Liver (tissue), 3 donors: ENCODE results near the gene ZNRF2.

ENCODE experiments used
- FOXA2 ChIP-seq: IDR thresholded peaks from 2 replicates; pipeline ENCODE4 v1.6.1; 2016; ENCODE audit warnings: antibody characterized with exemption
- RAD21 ChIP-seq, 2 donors: IDR thresholded peaks; 2 replicates each; pipeline ENCODE4 v1.6.1; 2016; ENCODE audit warnings: antibody characterized with exemption in 2 of 2, mild to moderate bottlenecking in 2 of 2
- ZBTB33 ChIP-seq: IDR thresholded peaks from 2 replicates; pipeline ENCODE4 v1.6.1; 2016; ENCODE audit warnings: antibody characterized with exemption
- TF ChIP-seq, protein P1 (sequence below): fragments of 150-350 bp; IDR thresholded peaks from 2 replicates; pipeline ENCODE4 v1.5.1; 2017; ENCODE audit warnings: improper control_type of control experiment, low read depth, low read length; ENCODE audit not compliant: missing input control
- TF ChIP-seq, protein P2 (sequence below): IDR thresholded peaks from 2 replicates; pipeline ENCODE4 v1.6.1; 2016; ENCODE audit warnings: antibody characterized with exemption, mild to moderate bottlenecking
- donor health status: healthy.
- donor health status: healthy.

DNA sequence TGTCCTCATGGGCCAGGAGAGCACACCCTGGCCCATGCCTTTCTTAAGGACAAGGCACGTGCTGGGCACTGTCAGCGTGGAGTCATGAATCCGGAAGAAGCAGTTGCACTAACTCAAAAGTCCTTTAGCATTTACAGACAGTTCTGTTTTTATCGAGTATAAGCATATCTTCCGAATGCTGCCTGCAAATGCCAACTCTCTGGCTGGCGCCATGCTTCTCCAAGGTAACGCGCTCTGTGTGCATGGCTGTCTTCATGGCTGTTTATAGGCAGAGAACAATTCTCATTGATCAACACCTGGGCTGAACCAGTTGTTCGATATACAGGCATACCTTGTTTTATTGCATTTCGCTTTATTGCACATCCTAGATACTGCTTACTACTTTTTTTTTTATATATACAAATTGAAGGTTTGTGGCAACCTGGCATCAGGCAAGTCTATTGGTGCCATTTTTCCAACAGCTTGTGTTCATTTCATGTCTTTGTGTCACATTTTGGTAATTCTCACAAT, 28.0 kb upstream of the ZNRF2 start:
- TF ChIP-seq, protein P1, sequence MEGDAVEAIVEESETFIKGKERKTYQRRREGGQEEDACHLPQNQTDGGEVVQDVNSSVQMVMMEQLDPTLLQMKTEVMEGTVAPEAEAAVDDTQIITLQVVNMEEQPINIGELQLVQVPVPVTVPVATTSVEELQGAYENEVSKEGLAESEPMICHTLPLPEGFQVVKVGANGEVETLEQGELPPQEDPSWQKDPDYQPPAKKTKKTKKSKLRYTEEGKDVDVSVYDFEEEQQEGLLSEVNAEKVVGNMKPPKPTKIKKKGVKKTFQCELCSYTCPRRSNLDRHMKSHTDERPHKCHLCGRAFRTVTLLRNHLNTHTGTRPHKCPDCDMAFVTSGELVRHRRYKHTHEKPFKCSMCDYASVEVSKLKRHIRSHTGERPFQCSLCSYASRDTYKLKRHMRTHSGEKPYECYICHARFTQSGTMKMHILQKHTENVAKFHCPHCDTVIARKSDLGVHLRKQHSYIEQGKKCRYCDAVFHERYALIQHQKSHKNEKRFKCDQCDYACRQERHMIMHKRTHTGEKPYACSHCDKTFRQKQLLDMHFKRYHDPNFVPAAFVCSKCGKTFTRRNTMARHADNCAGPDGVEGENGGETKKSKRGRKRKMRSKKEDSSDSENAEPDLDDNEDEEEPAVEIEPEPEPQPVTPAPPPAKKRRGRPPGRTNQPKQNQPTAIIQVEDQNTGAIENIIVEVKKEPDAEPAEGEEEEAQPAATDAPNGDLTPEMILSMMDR: no peak
- TF ChIP-seq RAD21 (IDR thresholded peaks at IDR 0.05) (no peak), ZBTB33 (no peak), FOXA2 (no peak)
- TF ChIP-seq, protein P2, sequence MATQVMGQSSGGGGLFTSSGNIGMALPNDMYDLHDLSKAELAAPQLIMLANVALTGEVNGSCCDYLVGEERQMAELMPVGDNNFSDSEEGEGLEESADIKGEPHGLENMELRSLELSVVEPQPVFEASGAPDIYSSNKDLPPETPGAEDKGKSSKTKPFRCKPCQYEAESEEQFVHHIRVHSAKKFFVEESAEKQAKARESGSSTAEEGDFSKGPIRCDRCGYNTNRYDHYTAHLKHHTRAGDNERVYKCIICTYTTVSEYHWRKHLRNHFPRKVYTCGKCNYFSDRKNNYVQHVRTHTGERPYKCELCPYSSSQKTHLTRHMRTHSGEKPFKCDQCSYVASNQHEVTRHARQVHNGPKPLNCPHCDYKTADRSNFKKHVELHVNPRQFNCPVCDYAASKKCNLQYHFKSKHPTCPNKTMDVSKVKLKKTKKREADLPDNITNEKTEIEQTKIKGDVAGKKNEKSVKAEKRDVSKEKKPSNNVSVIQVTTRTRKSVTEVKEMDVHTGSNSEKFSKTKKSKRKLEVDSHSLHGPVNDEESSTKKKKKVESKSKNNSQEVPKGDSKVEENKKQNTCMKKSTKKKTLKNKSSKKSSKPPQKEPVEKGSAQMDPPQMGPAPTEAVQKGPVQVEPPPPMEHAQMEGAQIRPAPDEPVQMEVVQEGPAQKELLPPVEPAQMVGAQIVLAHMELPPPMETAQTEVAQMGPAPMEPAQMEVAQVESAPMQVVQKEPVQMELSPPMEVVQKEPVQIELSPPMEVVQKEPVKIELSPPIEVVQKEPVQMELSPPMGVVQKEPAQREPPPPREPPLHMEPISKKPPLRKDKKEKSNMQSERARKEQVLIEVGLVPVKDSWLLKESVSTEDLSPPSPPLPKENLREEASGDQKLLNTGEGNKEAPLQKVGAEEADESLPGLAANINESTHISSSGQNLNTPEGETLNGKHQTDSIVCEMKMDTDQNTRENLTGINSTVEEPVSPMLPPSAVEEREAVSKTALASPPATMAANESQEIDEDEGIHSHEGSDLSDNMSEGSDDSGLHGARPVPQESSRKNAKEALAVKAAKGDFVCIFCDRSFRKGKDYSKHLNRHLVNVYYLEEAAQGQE: no peak
